NCI-H526 treated with DMSO at 0.1 percent for 48 hours (cell line): Measurements from ENCODE around the gene SHISAL1.

Experiments
- DNase-seq: peaks from one replicate; lab custom pipeline; 2025; lab: John Stamatoyannopoulos, UW

SHISAL1 gene

DNA sequence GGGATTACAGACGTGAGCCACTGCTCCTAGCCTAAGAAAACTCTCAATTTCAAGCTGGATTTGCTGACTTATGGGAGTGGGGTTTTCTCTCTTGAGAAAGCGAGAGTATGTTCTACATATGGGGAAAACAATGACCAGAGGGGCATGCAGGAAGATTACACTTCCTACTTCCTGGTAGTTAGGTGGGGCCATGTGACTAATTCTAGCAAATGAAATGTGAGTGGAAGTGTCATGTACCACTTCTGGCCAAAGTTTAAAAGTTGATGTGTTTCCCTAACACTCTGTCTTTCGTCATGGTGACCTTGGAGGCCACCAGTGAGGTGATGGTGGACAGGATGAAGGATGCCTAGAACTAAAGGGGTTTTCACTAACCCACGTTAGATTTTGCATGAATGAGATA lies 81.5 kb downstream of the SHISAL1 start:
- no peak for DNase-seq

DNA sequence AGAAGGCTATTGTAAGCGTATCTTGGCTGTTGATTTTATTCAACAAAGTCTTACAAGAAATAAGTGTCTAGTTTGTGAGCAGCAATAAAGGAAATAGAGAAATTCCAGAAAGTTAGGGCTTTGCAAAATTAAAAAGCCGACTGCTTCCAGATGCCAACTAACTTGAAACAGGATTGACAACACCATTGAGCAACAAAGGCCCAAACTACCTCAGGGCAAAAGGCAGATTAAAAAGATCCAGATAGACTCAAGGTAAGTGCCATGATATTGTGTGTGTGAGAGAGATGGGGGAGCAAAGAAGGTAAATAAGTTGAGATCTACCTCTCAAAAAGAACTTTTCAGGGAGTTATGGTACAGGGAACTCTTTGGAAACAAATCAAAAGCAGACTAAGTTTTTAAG lies 82.9 kb downstream of the SHISAL1 start:
- no peak for DNase-seq

DNA sequence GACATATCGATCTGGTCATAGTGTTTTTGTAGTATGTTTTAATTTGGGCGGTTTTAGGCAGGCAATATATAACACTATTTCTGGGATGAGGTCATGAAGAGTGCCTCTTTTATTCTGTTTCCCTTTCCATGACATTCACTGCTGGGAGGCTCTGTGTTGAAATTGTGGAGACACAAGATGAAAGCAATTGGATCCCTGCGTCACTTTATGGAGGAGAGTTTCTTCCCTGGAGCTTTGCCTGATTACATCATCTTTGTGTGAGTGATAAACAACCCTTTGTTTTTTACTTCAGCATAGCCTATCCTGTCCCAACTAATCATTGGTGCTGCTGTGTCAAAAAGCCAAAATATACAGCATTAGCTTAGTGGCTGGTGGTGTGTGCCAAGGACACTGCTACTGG lies 83.4 kb downstream of the SHISAL1 start:
- no peak for DNase-seq

DNA sequence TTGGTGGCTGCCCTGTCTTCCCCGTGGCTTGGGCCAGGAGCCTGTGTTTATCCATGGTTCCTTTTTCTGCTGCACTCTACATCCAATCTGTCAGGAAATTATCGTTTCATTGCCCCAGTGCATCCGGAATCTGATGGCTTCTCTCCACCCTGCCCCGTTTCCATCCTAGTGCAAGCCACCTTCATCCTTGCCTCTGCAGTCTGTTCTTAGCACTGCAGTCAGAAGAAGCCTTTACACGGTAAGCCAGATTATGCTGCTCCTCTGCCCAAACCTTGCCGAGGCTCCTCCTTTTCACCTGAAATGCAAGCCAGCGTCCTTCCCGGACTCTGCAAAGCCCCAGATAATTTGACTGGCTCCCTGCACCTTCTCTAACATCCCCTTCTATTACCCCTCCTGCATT lies 86.9 kb downstream of the SHISAL1 start:
- no peak for DNase-seq

DNA sequence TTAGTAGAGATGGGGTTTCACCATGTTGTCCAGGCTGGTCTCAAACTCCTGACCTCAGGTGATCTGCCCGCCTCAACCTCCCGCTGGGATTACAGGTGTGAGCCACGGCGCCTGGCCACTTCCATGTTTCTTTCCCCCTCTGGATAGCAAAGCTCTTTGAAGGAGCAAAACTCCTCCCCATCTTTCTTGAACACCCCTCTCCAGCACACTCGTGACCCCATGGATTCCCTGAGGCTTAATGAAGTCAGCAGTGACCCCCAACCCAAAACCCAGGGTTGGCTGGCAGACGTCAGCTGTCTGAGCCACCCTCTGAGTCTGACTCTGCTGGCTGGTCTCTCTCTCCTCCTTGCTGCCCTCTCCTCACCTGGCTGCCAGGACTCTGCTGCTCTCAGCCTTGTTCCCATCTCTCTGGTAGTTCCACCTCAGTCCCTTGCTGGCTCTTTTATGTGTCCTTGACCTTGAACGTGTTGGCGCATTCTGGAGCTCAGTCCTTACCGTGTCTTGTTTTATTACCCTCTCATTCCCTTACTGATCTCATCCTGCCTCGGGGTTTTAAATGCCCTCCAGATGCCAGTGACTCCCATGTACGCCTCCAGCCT lies 87.6 kb downstream of the SHISAL1 start:
- DNase-seq, result no peak

DNA sequence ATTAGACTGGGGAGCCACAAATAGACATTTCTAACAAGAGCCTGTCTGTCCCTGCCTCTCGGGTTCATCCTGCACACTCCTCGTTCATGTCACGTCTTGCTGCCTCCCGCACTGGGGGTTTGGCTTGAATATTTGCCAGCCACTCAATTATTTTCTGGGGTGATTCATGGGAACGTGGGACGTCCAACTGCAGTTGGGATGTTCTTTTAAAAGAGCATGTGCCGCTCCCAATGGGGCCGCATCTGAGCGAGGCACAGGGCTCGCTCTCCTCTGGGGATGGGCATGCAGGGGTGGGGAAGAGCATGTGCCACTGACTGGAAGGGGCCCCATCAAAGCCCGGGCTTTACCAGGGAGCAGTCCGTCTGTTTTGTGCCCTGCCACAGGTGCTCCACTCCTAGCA lies 88.6 kb downstream of the SHISAL1 start:
- no peak for DNase-seq

DNA sequence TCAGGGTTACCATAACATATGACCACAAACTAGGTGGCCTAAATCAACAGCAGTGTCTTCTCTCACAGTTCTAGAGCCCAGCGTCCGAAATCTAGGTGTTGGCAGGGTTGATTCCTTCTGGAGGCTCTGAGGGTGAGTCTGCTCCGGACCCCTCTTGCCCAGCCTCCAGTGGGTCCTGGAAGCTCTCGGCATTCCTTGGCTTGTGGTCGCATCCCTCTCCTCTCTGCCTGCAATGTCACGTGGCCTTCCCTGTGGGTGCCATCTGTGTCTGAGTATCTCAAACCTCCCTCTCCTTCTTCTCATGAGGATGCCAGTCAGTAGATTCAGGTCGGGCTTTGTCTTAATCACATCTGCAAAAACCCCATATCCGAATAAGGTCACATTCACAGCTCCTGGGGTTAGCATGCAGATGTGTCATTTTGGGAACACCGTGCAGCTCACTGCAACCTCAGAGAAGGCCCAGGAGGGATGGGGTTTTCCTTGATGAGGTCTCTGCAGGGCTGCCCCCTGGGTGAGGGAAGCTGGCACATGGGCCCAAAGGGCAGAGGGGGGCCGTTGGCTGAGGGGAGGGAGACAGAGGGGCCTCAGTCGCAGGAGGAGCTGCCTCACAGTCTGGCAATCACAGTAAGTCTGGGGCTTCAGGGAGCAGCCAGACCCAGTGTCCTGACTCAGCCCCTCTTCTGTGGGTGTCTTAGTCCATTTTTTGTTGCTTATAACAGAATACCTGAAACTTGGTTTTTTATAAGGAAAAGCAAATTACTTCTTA lies 90.9 kb downstream of the SHISAL1 start:
- DNase-seq, result no peak

DNA sequence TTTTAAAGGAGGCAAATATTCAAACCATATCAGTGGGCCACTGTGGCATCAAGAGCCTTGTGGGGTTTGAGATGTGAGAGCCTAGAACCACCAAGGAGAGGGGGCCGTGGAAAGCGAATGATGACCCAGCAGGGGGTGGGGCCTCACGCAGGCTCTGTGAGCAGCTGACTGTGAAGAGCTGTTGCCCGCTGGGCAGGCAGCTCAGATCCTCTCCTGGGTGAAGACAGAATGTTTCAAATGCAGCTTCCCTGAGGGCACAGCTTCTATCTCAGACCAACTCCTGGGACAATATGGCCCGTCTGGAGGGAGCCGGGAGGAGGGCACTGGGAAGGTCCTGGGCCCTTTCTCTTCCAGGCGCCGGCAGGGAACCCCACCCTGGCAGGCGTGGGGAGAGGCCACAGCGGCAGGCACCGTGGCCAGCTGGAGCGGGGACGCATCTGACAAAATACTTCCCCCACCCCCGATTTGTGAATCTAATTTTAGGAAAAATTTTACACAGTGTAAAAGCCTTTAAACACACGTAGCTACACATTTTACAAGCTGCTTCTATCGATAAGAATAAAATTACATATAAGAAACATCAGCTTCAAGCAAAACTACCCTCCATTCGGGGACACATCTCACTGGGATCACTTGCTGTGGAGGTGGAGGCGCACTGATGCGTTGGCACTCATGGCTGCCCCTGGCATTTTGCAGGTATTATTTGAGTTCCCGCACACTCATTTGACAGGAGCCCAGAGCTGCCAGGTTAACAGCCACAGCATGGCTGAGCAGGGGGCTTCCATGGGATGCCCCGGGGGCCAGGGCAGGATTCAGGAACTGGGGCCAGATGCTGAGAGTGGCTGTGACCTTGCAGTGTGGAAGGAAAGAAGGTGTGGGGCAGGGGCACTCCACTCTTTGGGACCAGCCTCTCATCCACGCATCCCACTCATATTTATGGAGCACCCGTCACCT lies 91.7 kb downstream of the SHISAL1 start:
- DNase-seq, result no peak

DNA sequence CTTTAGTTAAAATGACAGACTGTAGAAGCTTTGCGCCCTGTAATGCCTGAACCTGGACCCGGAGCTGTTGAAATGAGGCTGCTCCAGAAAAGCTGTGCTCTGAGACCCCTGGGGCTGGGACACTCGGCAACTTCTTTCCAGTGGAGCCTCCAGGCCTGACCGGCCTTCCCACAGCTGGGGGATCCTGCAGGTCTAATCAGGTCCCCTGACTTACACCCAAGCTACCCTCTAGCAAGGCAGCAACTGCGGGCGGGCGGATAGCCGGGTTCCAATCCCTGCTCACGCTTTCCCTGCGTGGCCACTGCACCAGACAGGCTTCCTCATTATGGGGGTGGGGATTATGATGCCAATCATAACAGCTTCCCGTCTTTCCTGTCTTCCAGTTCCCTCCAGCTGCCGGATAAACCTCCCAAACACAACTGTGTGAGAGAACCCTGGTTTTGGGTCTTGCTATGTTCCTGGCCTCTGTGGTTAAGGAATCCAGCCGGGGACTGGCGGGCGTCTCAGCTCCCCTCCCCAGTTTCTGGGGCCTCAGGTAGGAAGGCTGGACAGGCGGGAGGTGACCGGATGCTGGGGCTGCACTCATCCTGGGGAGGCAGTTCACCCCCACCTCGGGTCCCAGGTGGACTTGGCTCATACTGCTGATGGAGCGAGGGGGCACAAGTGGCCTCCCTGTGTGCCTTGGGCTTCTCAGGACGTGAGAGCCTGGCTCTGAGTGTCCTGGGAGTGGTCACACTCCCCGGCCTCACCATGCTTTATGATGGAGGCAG lies 93.5 kb downstream of the SHISAL1 start:
- no peak for DNase-seq

DNA sequence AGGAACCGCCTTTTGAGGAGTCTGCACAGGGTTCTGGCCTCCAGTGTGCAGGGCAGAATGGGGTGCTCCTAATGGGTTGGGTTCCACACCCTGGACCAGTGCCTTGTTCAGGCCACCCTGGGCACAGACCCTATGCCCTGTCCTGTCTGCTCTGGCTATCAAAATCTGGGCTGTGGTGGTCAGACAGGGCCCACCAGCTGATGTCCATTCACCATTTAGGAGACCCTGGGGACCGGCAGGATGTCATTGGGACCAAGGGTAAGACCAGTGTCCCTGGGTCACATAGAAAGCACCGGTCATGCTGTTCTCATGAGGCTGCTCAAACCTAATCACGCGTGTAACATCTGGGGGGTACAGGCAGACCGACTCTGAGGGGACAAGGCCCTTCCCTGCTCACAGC lies 94.7 kb downstream of the SHISAL1 start:
- DNase-seq, result no peak

DNA sequence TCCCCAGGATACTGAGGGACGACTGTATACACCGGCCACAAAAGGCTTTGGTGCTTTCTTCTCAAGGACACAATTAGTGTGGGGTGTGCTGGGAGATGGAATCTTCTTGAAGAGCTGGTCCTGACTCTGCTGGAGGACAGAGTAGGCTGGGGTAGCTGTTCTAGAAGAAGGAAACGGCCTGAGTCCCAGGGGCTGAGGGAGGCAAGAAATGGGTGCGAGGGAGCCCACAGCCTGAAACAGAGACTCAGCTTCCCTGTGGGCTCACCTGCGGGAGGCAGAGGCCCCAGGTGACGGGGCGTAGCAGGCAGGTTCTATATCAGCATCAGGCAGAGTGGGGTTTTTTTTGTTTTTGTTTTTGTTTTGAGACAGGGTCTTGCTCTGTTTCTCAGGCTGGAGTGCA lies 95.4 kb downstream of the SHISAL1 start:
- no peak for DNase-seq

DNA sequence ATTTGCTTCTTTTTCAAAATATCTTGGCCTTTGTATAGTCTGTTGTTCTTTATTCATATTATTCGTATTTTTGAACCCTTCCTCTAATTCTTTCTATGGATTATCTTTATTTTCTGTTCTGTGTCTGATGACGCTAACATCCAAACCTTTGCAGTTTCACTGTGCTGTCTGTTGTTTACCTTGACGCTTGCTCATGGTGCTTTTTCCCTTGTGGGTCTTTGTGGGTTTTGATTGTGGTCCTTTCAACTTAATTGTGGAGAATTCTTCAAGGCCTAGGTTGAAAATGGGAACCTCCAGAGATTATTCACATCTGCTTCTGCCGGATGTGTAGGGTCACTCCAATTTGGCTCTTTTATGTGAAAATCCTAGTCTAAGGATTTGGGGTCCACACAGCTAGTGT lies 97.5 kb downstream of the SHISAL1 start:
- DNase-seq, result no peak

DNA sequence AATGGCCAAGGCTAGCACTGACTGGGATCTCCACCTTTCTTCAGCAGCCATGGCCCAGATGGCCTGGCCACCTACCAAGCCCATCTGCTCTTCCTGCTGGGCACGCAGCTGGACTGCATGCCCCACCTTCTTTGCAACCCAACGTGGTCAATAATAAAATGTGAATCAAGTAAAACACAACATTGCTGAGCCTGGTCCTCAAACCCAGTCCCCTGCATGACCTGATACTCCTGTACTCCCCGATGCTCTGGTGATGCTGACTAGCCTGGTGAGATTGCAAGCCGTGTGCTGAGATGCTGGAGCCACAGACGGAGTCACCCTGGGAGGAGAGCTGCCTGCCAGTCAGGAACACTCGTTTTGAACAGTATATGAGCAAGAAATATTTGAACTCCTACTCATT lies 98.0 kb downstream of the SHISAL1 start:
- DNase-seq, result no peak

DNA sequence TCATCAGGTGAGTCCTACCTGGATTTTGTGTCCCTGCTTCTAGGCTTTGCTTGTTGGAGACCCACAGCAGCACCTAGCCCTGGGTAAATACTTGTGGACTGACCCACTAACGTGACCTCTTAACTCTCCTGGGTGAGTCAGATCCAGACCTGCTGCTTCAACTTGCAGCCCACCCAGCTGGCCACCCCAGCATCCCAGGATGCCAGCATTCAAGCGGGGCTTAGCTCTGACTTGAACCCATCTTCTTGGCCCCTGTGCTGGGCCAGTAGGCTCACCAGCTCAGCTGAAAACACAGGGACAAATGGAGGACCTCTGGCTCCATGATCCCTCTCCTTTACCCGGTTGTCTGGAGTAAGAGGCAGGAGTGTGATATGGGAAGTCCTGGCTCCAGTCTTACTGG lies 98.6 kb downstream of the SHISAL1 start:
- no peak for DNase-seq

DNA sequence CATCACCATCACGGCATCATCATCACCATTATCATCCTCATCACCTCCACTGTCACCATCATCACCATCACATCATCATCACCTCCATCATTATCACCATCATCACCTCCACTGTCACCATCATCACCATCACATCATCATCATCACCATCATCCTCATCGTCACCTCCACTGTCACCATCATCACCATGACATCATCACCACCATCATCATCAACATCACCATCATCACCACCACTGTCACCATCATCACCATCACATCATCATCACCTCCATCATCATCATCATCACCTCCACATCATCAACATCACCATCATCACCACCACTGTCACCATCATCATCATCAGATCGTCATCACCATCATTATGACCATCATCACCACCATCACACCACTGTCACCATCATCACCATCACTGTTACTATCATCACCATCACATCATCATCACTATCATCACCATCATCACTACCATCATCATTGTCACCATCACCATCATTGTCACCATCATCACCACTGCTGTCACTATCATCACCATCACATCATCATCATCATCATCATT lies 99.2 kb downstream of the SHISAL1 start:
- DNase-seq, result no peak

DNA sequence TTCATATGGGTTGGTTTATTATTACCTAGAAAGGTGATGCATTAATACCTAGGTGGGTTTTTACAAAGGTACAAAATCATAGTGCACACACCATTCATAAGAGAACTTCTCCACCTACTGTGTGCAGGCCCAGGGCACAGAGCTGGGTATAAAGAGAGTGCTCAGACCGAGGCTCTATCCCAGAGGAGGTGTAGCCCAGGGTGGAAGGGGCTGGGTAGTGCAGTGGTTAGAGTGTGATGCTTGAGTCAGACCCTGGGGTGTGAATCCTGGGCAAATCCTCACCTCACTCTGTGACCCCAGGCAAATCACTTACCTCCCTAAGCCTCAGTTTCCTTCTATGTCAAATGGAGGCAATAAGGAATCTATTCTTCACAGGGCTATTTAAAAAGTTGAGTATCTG lies 99.8 kb downstream of the SHISAL1 start:
- no peak for DNase-seq

DNA sequence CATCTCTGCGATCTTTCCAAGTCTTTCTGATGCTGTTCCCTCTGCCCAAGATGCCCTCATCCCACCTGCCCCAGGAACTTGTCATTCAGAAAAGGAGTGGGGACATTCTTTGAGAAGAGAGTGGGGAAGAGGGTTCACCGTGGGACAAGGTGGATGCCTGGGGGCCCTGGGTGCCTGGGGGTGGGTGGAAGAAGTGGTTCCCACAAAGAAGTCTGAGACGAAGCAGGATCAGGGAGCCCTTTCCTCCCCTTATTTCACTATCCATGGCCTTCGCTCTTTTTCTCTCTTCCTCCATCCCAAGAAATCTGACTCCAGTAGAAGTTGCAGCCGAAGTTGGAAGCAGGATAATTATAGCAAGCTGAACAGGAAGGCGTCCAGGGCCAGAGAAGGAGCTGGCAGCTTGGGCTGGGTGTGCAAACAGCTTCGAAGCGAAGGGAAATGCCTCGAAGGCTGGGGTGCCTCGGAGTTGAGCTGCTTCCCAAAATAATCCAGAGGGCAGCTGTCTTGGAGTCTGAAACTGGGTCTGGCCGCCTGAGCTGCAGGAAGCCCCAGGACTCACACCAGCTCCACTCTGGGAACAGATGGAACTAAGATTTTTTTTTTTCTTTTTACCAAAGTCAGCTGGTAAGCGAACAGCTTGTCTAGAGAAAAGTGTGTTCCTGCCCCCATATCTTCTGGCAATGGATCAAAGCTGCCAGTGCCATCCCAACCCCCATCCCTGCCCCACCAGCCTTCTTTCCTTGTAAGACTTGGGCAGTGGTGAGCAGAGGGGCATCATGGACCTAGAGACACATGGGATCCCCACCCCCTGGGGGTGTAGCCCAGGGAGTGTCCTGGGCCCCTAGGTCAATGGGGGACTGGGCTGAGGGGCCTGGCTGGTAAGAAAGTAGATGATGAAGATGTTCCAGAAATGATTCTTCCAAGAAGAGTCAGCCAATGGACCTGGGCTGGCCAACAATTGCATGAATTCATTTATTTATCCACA lies 100.5 kb downstream of the SHISAL1 start:
- DNase-seq, result no peak

DNA sequence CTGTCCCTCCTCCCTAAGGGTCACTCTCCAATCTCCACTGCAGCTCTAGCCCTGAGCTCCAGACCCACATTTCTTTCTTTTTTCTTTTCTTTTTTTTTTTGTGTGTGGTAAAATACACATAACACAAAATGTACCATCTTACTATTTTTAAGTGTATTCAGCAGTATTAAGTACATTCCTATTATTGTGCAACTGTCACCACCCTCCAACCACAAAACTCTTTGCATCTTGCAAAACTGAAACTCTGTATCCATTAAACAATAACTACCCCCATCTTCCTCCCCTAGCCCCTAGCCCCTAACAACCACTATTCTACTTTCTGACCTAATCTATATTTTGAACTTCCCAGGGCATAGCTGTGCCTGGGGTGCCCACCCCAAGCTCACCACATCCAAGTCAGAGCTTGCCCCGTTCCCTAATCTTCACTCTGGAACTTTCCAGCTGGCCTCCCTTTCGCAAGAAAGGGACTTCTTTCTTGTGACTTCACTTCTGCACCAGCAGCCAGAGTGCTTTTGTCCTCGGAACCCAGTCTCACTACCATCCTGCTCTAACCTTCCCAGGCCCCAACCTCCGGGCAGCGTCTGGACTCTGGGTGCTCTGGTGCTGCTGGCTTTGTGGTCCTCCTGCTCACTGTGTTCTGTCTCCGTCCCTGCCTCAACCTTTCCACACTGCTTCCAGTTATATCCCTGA lies 101.3 kb downstream of the SHISAL1 start:
- DNase-seq, result no peak

DNA sequence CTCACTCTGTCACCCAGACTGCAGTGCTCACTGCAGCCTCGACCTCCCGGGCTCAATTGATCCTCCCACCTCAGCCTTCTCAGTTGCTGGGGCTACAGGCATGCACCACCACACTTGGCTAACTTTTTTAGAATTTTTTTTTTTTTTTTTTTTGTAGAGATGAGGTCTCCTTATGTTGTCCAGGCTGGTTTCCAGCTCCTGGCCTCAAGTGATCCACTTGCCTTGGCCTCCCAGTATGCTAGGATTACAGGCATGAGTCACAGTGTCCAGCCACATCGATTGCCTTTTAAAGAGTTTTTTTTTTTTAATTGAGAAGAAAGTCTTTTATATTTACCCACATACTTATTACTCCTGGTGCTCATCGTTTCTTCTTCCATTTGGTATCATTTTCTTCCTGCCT lies 102.0 kb downstream of the SHISAL1 start:
- DNase-seq, result no peak

DNA sequence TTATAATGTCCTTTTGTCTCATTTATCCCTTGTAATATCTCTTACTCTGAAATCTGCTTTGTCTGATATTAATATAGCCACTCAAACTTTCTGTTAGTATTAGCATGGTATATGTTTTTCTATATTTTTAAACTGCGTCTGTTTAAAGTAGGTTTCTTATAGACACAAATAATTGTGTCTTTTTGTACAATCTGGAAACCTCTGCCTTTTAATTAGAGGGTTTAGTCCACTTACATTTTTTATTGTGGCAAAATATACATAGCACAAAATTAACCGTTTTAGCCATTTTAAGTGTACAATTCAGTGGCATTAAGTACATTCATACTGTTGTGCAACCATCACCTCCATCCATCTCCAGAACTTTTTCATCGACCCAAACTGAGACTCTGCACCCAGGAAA lies 103.4 kb downstream of the SHISAL1 start:
- no peak for DNase-seq
